ENCODE measurements around the gene CENPE.

The CENPE gene

GRCh38 chr4:103118166-103118565 lies 80.0 kb downstream of the CENPE start:
- no peak for DNase-seq

GRCh38 chr4:103111598-103111997 lies 86.5 kb downstream of the CENPE start:
- DNase-seq: no peak

GRCh38 chr4:103108542-103108941 lies 89.6 kb downstream of the CENPE start:
- DNase-seq: no peak

GRCh38 chr4:103105558-103106356 lies 92.4 kb downstream of the CENPE start:
- DNase-seq: no peak

GRCh38 chr4:103104886-103105285 lies 93.3 kb downstream of the CENPE start:
- DNase-seq: no peak

- DNase-seq: no peak
These were observed 97.5 kb downstream of the CENPE start for GRCh38 chr4:103100691-103101090.

GRCh38 chr4:103099691-103100392 lies 98.3 kb downstream of the CENPE start, which contains the start of gene BDH2:
BDH2 (minus strand) TSS chr4:103099834; CDS start chr4:103096254, 3,580 bp downstream.
- DNase-seq: peak; percentile 88

GRCh38 chr4:103098756-103099440 lies 99.2 kb downstream of the CENPE start:
- DNase-seq: no peak

GRCh38 chr4:103098341-103098740 lies 99.8 kb downstream of the CENPE start:
- no peak for DNase-seq

GRCh38 chr4:103097112-103097511 lies 101.0 kb downstream of the CENPE start:
- DNase-seq: no peak

GRCh38 chr4:103095080-103095479 lies 103.1 kb downstream of the CENPE start:
- DNase-seq: no peak

- DNase-seq: no peak
These were observed 105.9 kb downstream of the CENPE start for GRCh38 chr4:103092245-103092644.

GRCh38 chr4:103091601-103092223 lies 106.4 kb downstream of the CENPE start:
- peak; percentile 71 for DNase-seq

GRCh38 chr4:103089481-103089880 lies 108.7 kb downstream of the CENPE start:
- no peak for DNase-seq

- DNase-seq: no peak
These were observed 111.6 kb downstream of the CENPE start for GRCh38 chr4:103086551-103086950.

GRCh38 chr4:103085555-103086196 lies 112.5 kb downstream of the CENPE start:
- no peak for DNase-seq

- no peak for DNase-seq
These were observed 118.5 kb downstream of the CENPE start for GRCh38 chr4:103079621-103080020.

GRCh38 chr4:103076747-103077347 lies 121.3 kb downstream of the CENPE start, which contains the start of gene SLC9B2:
SLC9B2 (minus strand) TSS chr4:103076761; CDS start chr4:103067550, 9,211 bp downstream.
- peak; percentile 23 for DNase-seq

- peak; percentile 75 for DNase-seq
These were observed 122.0 kb downstream of the CENPE start for GRCh38 chr4:103075894-103076746.

GRCh38 chr4:103075435-103075893 lies 122.7 kb downstream of the CENPE start:
- no peak for DNase-seq
